ENCODE data around the gene NFS1.
"Not testable (repeated sequence)": the region's sequence is repeated elsewhere in the genome, so short reads cannot be mapped to it uniquely, and the experiment has no call there.

The NFS1 gene

GRCh38 chr20:35706591-35707529, 7.7 kb upstream of the NFS1 start:
- DNase-seq: not testable (repeated sequence)

GRCh38 chr20:35705894-35706293, 6.7 kb upstream of the NFS1 start:
- not testable (repeated sequence) for DNase-seq

- DNase-seq: no peak
Measured at GRCh38 chr20:35704514-35705261, 5.5 kb upstream of the NFS1 start.

GRCh38 chr20:35702824-35703695, 3.9 kb upstream of the NFS1 start:
- no peak for DNase-seq

- no peak for DNase-seq
Measured at GRCh38 chr20:35702051-35702823, 3.1 kb upstream of the NFS1 start.

GRCh38 chr20:35700625-35701148, 1.5 kb upstream of the NFS1 start:
- no peak for DNase-seq

GRCh38 chr20:35699957-35700624, 939 bp upstream of the NFS1 start:
- DNase-seq: no peak

GRCh38 chr20:35698298-35699126, 640 bp downstream of the NFS1 start:
- no peak for DNase-seq

- no peak for DNase-seq
Measured at GRCh38 chr20:35697696-35698297, 1.4 kb downstream of the NFS1 start.

GRCh38 chr20:35695978-35696377, 3.2 kb downstream of the NFS1 start:
- no peak for DNase-seq

GRCh38 chr20:35695245-35695749, 3.9 kb downstream of the NFS1 start:
- DNase-seq: no peak

- no peak for DNase-seq
Measured at GRCh38 chr20:35690265-35690664, 8.9 kb downstream of the NFS1 start.

- not testable (repeated sequence) for DNase-seq
Measured at GRCh38 chr20:35686872-35687271, 12.3 kb downstream of the NFS1 start.

GRCh38 chr20:35685368-35685767, 13.8 kb downstream of the NFS1 start:
- not testable (repeated sequence) for DNase-seq

- DNase-seq: no peak
Measured at GRCh38 chr20:35681960-35682359, 17.2 kb downstream of the NFS1 start.

- no peak for DNase-seq
Measured at GRCh38 chr20:35680452-35681183, 18.5 kb downstream of the NFS1 start.

GRCh38 chr20:35674921-35675320, 24.2 kb downstream of the NFS1 start:
- DNase-seq: no peak

GRCh38 chr20:35673884-35674283, 25.3 kb downstream of the NFS1 start:
- DNase-seq: no peak

GRCh38 chr20:35669681-35670080, 29.5 kb downstream of the NFS1 start:
- no peak for DNase-seq

Measured in CD4-positive, alpha-beta T cell treated with Interleukin-10 for 1 hour (primary cell).